HS-5 (cell line): ENCODE measurements around the gene USHBP1.

Experiments
- DNase-seq: peaks from one replicate; pipeline ENCODE4 v3.0.0-alpha.2; 2012; ENCODE audit warnings: low read depth

The USHBP1 gene

GRCh38 chr19:17262557-17262956, 2.0 kb downstream of the USHBP1 start:
- no peak for DNase-seq

GRCh38 chr19:17260842-17261325, 3.7 kb downstream of the USHBP1 start:
- DNase-seq: no peak

GRCh38 chr19:17259934-17260333, 4.6 kb downstream of the USHBP1 start:
- DNase-seq: no peak

GRCh38 chr19:17259118-17259780, 5.3 kb downstream of the USHBP1 start:
- DNase-seq: no peak

- DNase-seq: no peak
These were observed 8.4 kb downstream of the USHBP1 start for GRCh38 chr19:17256130-17256529.

GRCh38 chr19:17255150-17255621, 9.4 kb downstream of the USHBP1 start:
- DNase-seq: no peak

GRCh38 chr19:17254636-17255035, 9.9 kb downstream of the USHBP1 start:
- DNase-seq: no peak

GRCh38 chr19:17249887-17250548, 14.5 kb downstream of the USHBP1 start:
- no peak for DNase-seq

- DNase-seq: no peak
These were observed 16.4 kb downstream of the USHBP1 start for GRCh38 chr19:17248011-17248776.

GRCh38 chr19:17246681-17247425, 17.7 kb downstream of the USHBP1 start:
- no peak for DNase-seq

- DNase-seq: no peak
These were observed 19.0 kb downstream of the USHBP1 start, which contains the start of gene NR2F6 for GRCh38 chr19:17245535-17245984. NR2F6 (minus strand) TSS chr19:17245919; CDS start chr19:17245220, 699 bp downstream.

- no peak for DNase-seq
These were observed 19.7 kb downstream of the USHBP1 start for GRCh38 chr19:17244618-17245534.

- DNase-seq: no peak
These were observed 20.5 kb downstream of the USHBP1 start for GRCh38 chr19:17243830-17244617.

GRCh38 chr19:17243211-17243829, 21.2 kb downstream of the USHBP1 start:
- no peak for DNase-seq

- no peak for DNase-seq
These were observed 21.9 kb downstream of the USHBP1 start for GRCh38 chr19:17242431-17243208.

- DNase-seq: no peak
These were observed 23.6 kb downstream of the USHBP1 start for GRCh38 chr19:17240826-17241399.

- no peak for DNase-seq
These were observed 24.3 kb downstream of the USHBP1 start for GRCh38 chr19:17240062-17240752.
